H1 (cell line): ENCODE measurements around the gene TRNAU1AP. TPM values are rescaled to one million over a fixed set of nuclear protein-coding genes. Genes with fewer than 3 reads are reported as not detected.

ENCODE experiments used
- polyA plus RNA-seq, 7 experiments: library from polyadenylated mRNA; depleted of rRNA in 3 of 7; stranded (reverse) in 5 of 7; unstranded in 2 of 7; fragments of >200 nt in 5 of 7; fragments of 200-250 nt in 2 of 7; gene quantifications; 1 replicate in 5 of 7; 2 replicates in 1 of 7; 4 replicates in 1 of 7; pipeline versions ENCODE4 v1.2.1 to v1.2.3, GENCODE V29; 2011 to 2013; ENCODE audit warnings: missing spikeins in 2 of 7, mixed read lengths in 2 of 7
- small RNA-seq: library from polyadenylated mRNA; stranded (forward); fragments of <200 nt; extraction: miRNeasy Mini kit (QIAGEN cat#:217004); gene quantifications from one replicate; pipeline ENCODE3, GENCODE V24; 2013; ENCODE audit not compliant: insufficient read depth
- total RNA-seq: library from RNA; stranded (reverse); fragmentation: NEBNext Ultra II Directional; extraction: Animal tissue kit (Norgen Biotek cat#: 25700); gene quantifications from 2 replicates; pipeline ENCODE4 v1.2.1, GENCODE V29; 2021

Gene TRNAU1AP
- total and polyA plus RNA-seq, 2 of the 8 experiments (the other 6 are each of a cell fraction or from before 2014, with no cell fraction given): 35.2 to 37.1 TPM

Small RNA genes lying within 50 kb of the gene (small RNA-seq; reads per million reads assigned to genes)
- gene SNORA16A (not detected), gene SNORA44 (not detected), gene SNORA61 (not detected), gene SNORA73A (not detected), gene SNORA73B (42.9 reads per million, percentile 96 among the genes with 10 or more reads in this experiment), gene SNORD99 (1,648 reads per million, percentile 99 among the genes with 10 or more reads in this experiment)

Other genes starting within 250 kb of the TRNAU1AP start
- 10.4 and 13.7 TPM in 2 replicates for gene MED18, start 224.0 kb upstream of the TRNAU1AP start, total RNA-seq
- 17.3 and 17.5 TPM in 2 replicates for gene MED18, start 224.0 kb upstream of the TRNAU1AP start, polyA plus RNA-seq (2011; rRNA removed)
- gene PHACTR4, start 183.3 kb upstream of the TRNAU1AP start, total RNA-seq: 54.1 and 57.8 TPM in 2 replicates
- gene PHACTR4, start 183.3 kb upstream of the TRNAU1AP start, polyA plus RNA-seq (2011; rRNA removed): 18.6 and 23.7 TPM in 2 replicates
- gene RCC1, start 47.0 kb upstream of the TRNAU1AP start, total RNA-seq: 98.4 and 101 TPM in 2 replicates
- gene RCC1, start 47.0 kb upstream of the TRNAU1AP start, polyA plus RNA-seq (2011; rRNA removed): 48.5 and 66.4 TPM in 2 replicates
- 12.5 and 13.6 TPM in 2 replicates for gene RAB42, start 39.2 kb downstream of the TRNAU1AP start, total RNA-seq
- 15.1 and 16.6 TPM in 2 replicates for gene RAB42, start 39.2 kb downstream of the TRNAU1AP start, polyA plus RNA-seq (2011; rRNA removed)
- 23.7 and 27.2 TPM in 2 replicates for gene TAF12, start 90.0 kb downstream of the TRNAU1AP start, total RNA-seq
- gene TAF12, start 90.0 kb downstream of the TRNAU1AP start, polyA plus RNA-seq (2011; rRNA removed): 16.3 and 25.1 TPM in 2 replicates
- not detected in 2 replicates for gene RNU11, start 95.5 kb downstream of the TRNAU1AP start, total RNA-seq
- not detected in 2 replicates for gene RNU11, start 95.5 kb downstream of the TRNAU1AP start, polyA plus RNA-seq (2011; rRNA removed)
- 26.2 and 28.1 TPM in 2 replicates for gene GMEB1, start 115.7 kb downstream of the TRNAU1AP start, total RNA-seq
- gene GMEB1, start 115.7 kb downstream of the TRNAU1AP start, polyA plus RNA-seq (2011; rRNA removed): 10.9 and 13.3 TPM in 2 replicates
- gene YTHDF2, start 183.9 kb downstream of the TRNAU1AP start, total RNA-seq: 159 and 164 TPM in 2 replicates
- gene YTHDF2, start 183.9 kb downstream of the TRNAU1AP start, polyA plus RNA-seq (2011; rRNA removed): 101 and 128 TPM in 2 replicates